Nephron (organoid): Measurements from ENCODE around the gene ENOSF1.
"Not testable (repeated sequence)": the region's sequence is repeated elsewhere in the genome, so short reads cannot be mapped to it uniquely, and the experiment has no call there.

Experiments
- H3K27ac Mint-ChIP-seq, 3 experiments: 2 replicates each; pipeline ENCODE4 v1.8.0; 2020; ENCODE audit warnings: mixed read lengths in 3 of 3, mild to moderate bottlenecking in 2 of 3, moderate library complexity in 1 of 3
- H3K27me3 Mint-ChIP-seq: 2 replicates; pipeline ENCODE4 v1.8.0; 2021; ENCODE audit warnings: low read depth, mild to moderate bottlenecking, moderate library complexity, mixed read lengths
- H3K36me3 Mint-ChIP-seq: 2 replicates; pipeline ENCODE4 v1.8.0; 2020; ENCODE audit warnings: low read depth, mixed read lengths
- H3K4me1 Mint-ChIP-seq: 2 replicates; pipeline ENCODE4 v1.8.0; 2020; ENCODE audit warnings: mixed read lengths
- H3K4me3 Mint-ChIP-seq, 3 experiments: 2 replicates each; pipeline ENCODE4 v1.8.0; 2020; ENCODE audit warnings: mild to moderate bottlenecking in 3 of 3, mixed read lengths in 3 of 3, moderate library complexity in 2 of 3
- H3K9me3 Mint-ChIP-seq: 2 replicates; pipeline ENCODE4 v1.8.0; 2020; ENCODE audit warnings: mixed read lengths
- CTCF ChIP-seq, 3 experiments: fragments of 200-600 bp; sonication (generic); IDR thresholded peaks; one replicate each; pipeline ENCODE4 v1.5.0; 2021; ENCODE audit warnings: antibody characterized with exemption in 3 of 3; ENCODE audit not compliant: unreplicated experiment in 3 of 3

The ENOSF1 gene

GRCh38 chr18:712401-713134 is at the start of gene ENOSF1:
Gene ENOSF1, minus strand, starts transcription at chr18:712630. Its CDS starts 43 bp downstream, at chr18:712587.
- Mint-ChIP-seq H3K4me3 (peak within 1 kb of the TSS; percentile 78 to 84 (median 79)), H3K4me1 (peaks cover 12% of the 10 kb centered on the region), H3K27me3 (no peaks in the 10 kb centered on the region), H3K27ac (peak within 1 kb of the TSS; percentile 3 to 47 (median 31)), H3K36me3 (peaks cover 15% of the 10 kb centered on the region), H3K9me3 (peaks cover 2% of the 10 kb centered on the region)
- TF ChIP-seq CTCF (IDR thresholded peaks at IDR 0.05; ENCODE audit: unreplicated experiment in 3 of 3) = peak; percentile 80 to 90 (median 88)

- peaks cover 18% of the 10 kb centered on the region for H3K36me3 Mint-ChIP-seq
- not testable (repeated sequence) for H3K27ac Mint-ChIP-seq, H3K4me1 Mint-ChIP-seq, H3K27me3 Mint-ChIP-seq, H3K4me3 Mint-ChIP-seq, H3K9me3 Mint-ChIP-seq
These were observed 47.4 kb upstream of the ENOSF1 start for GRCh38 chr18:759864-760263.

GRCh38 chr18:755506-755905 is 43.1 kb upstream of the ENOSF1 start:
- no peaks in the 10 kb centered on the region for H3K9me3 Mint-ChIP-seq
- no peaks in the 10 kb centered on the region for H3K27me3 Mint-ChIP-seq
- peaks cover 30% of the 10 kb centered on the region for H3K36me3 Mint-ChIP-seq
- H3K4me3 Mint-ChIP-seq = no peak overlapping the region
- H3K27ac Mint-ChIP-seq = no peak overlapping the region
- no peak for TF ChIP-seq CTCF (IDR thresholded peaks at IDR 0.05; ENCODE audit: unreplicated experiment in 3 of 3)
- peaks cover 3% of the 10 kb centered on the region for H3K4me1 Mint-ChIP-seq

- H3K9me3 Mint-ChIP-seq = no peaks in the 10 kb centered on the region
- peak overlapping the region in 1 of 3 experiments; percentile 46 for H3K27ac Mint-ChIP-seq
- H3K27me3 Mint-ChIP-seq = no peaks in the 10 kb centered on the region
- H3K4me1 Mint-ChIP-seq = peaks cover 3% of the 10 kb centered on the region
- H3K4me3 Mint-ChIP-seq = no peak overlapping the region
- peaks cover 33% of the 10 kb centered on the region for H3K36me3 Mint-ChIP-seq
- no peak for TF ChIP-seq CTCF (IDR thresholded peaks at IDR 0.05; ENCODE audit: unreplicated experiment in 3 of 3)
These were observed 42.2 kb upstream of the ENOSF1 start for GRCh38 chr18:754656-755055.

- Mint-ChIP-seq H3K4me1 (peaks cover 3% of the 10 kb centered on the region), H3K36me3 (peaks cover 50% of the 10 kb centered on the region), H3K27ac (no peak overlapping the region), H3K9me3 (no peaks in the 10 kb centered on the region), H3K4me3 (no peak overlapping the region), H3K27me3 (no peaks in the 10 kb centered on the region)
- no peak for TF ChIP-seq CTCF (IDR thresholded peaks at IDR 0.05; ENCODE audit: unreplicated experiment in 3 of 3)
These were observed 38.0 kb upstream of the ENOSF1 start for GRCh38 chr18:750456-750855.

- no peaks in the 10 kb centered on the region for H3K27me3 Mint-ChIP-seq
- TF ChIP-seq CTCF (IDR thresholded peaks at IDR 0.05; ENCODE audit: unreplicated experiment in 3 of 3) = no peak
- no peak overlapping the region for H3K27ac Mint-ChIP-seq
- H3K4me1 Mint-ChIP-seq = peaks cover 5% of the 10 kb centered on the region
- no peaks in the 10 kb centered on the region for H3K9me3 Mint-ChIP-seq
- H3K36me3 Mint-ChIP-seq = peaks cover 46% of the 10 kb centered on the region
- no peak overlapping the region for H3K4me3 Mint-ChIP-seq
These were observed 32.6 kb upstream of the ENOSF1 start for GRCh38 chr18:744832-745597.
